GM21423 (cell line): ENCODE data around the gene THYN1.

ENCODE experiments used
- ATAC-seq: cut with Tn5 transposase; IDR thresholded peaks from one replicate; pipeline ENCODE4 v1.9.1; 2021; ENCODE audit warnings: mild to moderate bottlenecking, moderate library complexity; ENCODE audit not compliant: unreplicated experiment

The THYN1 gene

GRCh38 chr11:134252346-134253187 is 585 bp downstream of the THYN1 start:
- peak; percentile 25 for ATAC-seq

GRCh38 chr11:134250675-134251074 is 2.5 kb downstream of the THYN1 start:
- no peak for ATAC-seq

GRCh38 chr11:134250246-134250645 is 2.9 kb downstream of the THYN1 start:
- no peak for ATAC-seq

GRCh38 chr11:134248910-134249480 is 4.2 kb downstream of the THYN1 start:
- ATAC-seq, result no peak

GRCh38 chr11:134246678-134247077 is 6.5 kb downstream of the THYN1 start:
- no peak for ATAC-seq

GRCh38 chr11:134246100-134246499 is 7.1 kb downstream of the THYN1 start:
- ATAC-seq, result no peak

- no peak for ATAC-seq
These were observed 7.7 kb downstream of the THYN1 start for GRCh38 chr11:134245434-134245833.

GRCh38 chr11:134244593-134244992 is 8.6 kb downstream of the THYN1 start:
- ATAC-seq, result peak; percentile 81

- ATAC-seq, result no peak
These were observed 9.2 kb downstream of the THYN1 start for GRCh38 chr11:134243913-134244312.

GRCh38 chr11:134242376-134242775 is 10.8 kb downstream of the THYN1 start:
- ATAC-seq, result no peak

- no peak for ATAC-seq
These were observed 12.6 kb downstream of the THYN1 start for GRCh38 chr11:134240592-134240991.

GRCh38 chr11:134238956-134239355 is 14.2 kb downstream of the THYN1 start:
- ATAC-seq, result no peak

GRCh38 chr11:134237557-134237922 is 15.6 kb downstream of the THYN1 start:
- ATAC-seq, result no peak

- ATAC-seq, result no peak
These were observed 16.2 kb downstream of the THYN1 start for GRCh38 chr11:134236834-134237556.

GRCh38 chr11:134235399-134235798 is 17.8 kb downstream of the THYN1 start:
- ATAC-seq, result no peak

GRCh38 chr11:134233729-134234179 is 19.4 kb downstream of the THYN1 start:
- no peak for ATAC-seq

GRCh38 chr11:134231958-134232659 is 21.0 kb downstream of the THYN1 start:
- peak; percentile 37 for ATAC-seq

- ATAC-seq, result no peak
These were observed 22.8 kb downstream of the THYN1 start for GRCh38 chr11:134230339-134230738.

GRCh38 chr11:134229126-134229790 is 23.9 kb downstream of the THYN1 start:
- no peak for ATAC-seq

GRCh38 chr11:134228625-134229024 is 24.5 kb downstream of the THYN1 start:
- ATAC-seq, result peak; percentile 45
